Peyer's patch (tissue), 4 donors: ENCODE measurements around the gene GRID2. TPM values are rescaled to one million over a fixed set of nuclear protein-coding genes. Genes with fewer than 3 reads are reported as not detected.
"Not testable (repeated sequence)": the region's sequence is repeated elsewhere in the genome, so short reads cannot be mapped to it uniquely, and the experiment has no call there.

Experiments used
- DNase-seq, 3 donors: peaks; one replicate each; pipeline ENCODE4 v3.0.0-alpha.2; 2017 to 2019
- H3K27ac ChIP-seq, 4 donors: fragments of 200-600 bp; sonication (generic); one replicate each; pipeline ENCODE4 v1.5.1; 2016 to 2019
- H3K27me3 ChIP-seq, 2 donors: fragments of 200-600 bp; sonication (generic); one replicate each; pipeline ENCODE4 v1.5.1; 2019
- H3K36me3 ChIP-seq, 3 donors: fragments of 200-600 bp; sonication (generic); one replicate each; pipeline ENCODE4 v1.5.1; 2016 to 2019
- H3K4me1 ChIP-seq, 4 donors: fragments of 200-600 bp; sonication (generic); one replicate each; pipeline ENCODE4 v1.5.1; 2016 to 2019
- H3K4me3 ChIP-seq, 4 donors: fragments of 200-600 bp; sonication (generic); 1 replicate in 3 of 4; 2 replicates in 1 of 4; pipeline ENCODE4 v1.5.1; 2016 to 2019; ENCODE audit warnings: mild to moderate bottlenecking in 1 of 4
- H3K9me3 ChIP-seq, 4 donors: fragments of 200-600 bp; sonication (generic); one replicate each; pipeline ENCODE4 v1.5.1; 2016 to 2019; ENCODE audit warnings: mild to moderate bottlenecking in 1 of 4
- CTCF ChIP-seq, 6 experiments: fragments of 450-650 bp in 4 of 6; fragments of 200-600 bp in 2 of 6; sonication (generic) in 1 of 6; IDR thresholded peaks; one replicate each; pipeline ENCODE4 v1.5.1; 2017 to 2019; ENCODE audit warnings: antibody characterized with exemption in 6 of 6, mild to moderate bottlenecking in 3 of 6, moderate library complexity in 1 of 6
- POLR2A ChIP-seq, 2 donors: fragments of 450-650 bp; IDR thresholded peaks; one replicate each; pipeline ENCODE4 v1.5.1; 2017; ENCODE audit warnings: antibody characterized with exemption in 2 of 2, mild to moderate bottlenecking in 2 of 2, moderate library complexity in 2 of 2
- total RNA-seq, 4 donors: library from RNA; depleted of rRNA; stranded (reverse); fragments of >200 nt; gene quantifications; one replicate each; pipeline ENCODE4 v1.1.0, GENCODE V29; 2016

The GRID2 gene
- total RNA-seq, 4 donors from 2014 or later, result 0.54 TPM; not detected in 3

DNA sequence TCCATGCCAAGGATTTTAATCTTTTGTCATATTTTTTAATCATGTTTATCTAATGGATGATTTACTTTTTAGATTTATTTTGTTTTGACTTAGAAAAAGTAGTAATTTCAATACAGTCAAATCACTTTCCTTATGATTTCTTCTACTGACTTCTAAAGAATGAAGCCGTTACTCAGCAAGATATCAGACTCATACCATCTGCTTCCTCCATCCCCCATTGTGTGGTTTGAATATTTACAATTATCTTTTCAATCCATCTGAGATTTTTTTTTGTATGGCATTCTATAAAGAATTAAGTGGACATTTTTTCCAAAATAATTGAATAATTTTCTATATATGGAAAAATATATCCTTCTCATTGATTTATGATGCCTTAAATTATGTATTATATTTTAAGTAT lies 959.4 kb downstream of the GRID2 start:
- no peaks in the 10 kb centered on the region for H3K27me3 ChIP-seq
- no peak for DNase-seq
- TF ChIP-seq POLR2A (IDR thresholded peaks at IDR 0.05) (no peak), CTCF (IDR thresholded peaks at IDR 0.05) (no peak)
- H3K4me1 ChIP-seq, result no peaks in the 10 kb centered on the region
- no peaks in the 10 kb centered on the region for H3K36me3 ChIP-seq
- no peak overlapping the region for H3K4me3 ChIP-seq
- no peak overlapping the region for H3K27ac ChIP-seq
- no peaks in the 10 kb centered on the region for H3K9me3 ChIP-seq

DNA sequence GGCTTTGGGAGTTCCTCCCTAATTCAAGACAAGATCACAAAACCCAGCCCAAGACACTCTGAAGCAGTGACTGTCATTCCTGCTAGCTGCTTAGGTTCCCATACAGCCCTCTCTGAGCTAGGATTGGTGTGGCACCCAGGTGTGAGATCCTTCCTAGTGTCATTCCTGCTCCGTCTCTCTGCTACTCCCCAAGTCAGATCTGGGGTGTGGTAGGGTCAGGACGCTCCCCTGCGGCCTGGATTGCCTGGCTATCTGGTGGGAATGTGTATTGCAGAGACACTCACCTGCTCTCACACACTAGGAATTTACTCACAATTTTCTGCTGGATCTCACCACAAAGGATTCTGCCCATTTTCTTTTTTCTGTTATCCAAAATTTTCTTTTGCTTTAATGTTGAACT lies 964.0 kb downstream of the GRID2 start:
- DNase-seq, result no peak
- no peaks in the 10 kb centered on the region for H3K9me3 ChIP-seq
- no peak overlapping the region for H3K27ac ChIP-seq
- no peak for TF ChIP-seq POLR2A (IDR thresholded peaks at IDR 0.05)
- no peak for TF ChIP-seq CTCF (IDR thresholded peaks at IDR 0.05)
- H3K27me3 ChIP-seq, result no peaks in the 10 kb centered on the region
- H3K4me1 ChIP-seq, result no peaks in the 10 kb centered on the region
- no peak overlapping the region for H3K4me3 ChIP-seq
- H3K36me3 ChIP-seq, result no peaks in the 10 kb centered on the region

DNA sequence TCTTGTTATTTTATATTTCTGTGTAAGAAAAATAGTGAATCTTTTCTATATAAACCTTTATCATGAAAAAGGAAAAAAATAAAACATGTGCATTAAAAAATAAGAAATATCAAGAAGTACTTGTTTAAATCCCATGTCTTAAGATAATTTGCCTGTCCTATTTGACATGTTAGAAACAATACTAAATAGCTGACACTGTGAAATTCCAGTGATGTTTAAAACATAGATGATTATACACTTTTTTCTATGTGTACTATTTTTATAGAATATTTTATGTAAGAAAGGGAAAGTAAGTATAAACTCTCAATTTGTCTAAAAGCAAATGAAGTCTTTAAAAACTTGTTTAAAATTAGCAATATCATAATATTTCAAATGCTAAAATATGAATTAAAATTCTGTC lies 981.6 kb downstream of the GRID2 start:
- DNase-seq, result no peak
- TF ChIP-seq CTCF (IDR thresholded peaks at IDR 0.05) (no peak), POLR2A (IDR thresholded peaks at IDR 0.05) (no peak)
- no peak overlapping the region for H3K27ac ChIP-seq

DNA sequence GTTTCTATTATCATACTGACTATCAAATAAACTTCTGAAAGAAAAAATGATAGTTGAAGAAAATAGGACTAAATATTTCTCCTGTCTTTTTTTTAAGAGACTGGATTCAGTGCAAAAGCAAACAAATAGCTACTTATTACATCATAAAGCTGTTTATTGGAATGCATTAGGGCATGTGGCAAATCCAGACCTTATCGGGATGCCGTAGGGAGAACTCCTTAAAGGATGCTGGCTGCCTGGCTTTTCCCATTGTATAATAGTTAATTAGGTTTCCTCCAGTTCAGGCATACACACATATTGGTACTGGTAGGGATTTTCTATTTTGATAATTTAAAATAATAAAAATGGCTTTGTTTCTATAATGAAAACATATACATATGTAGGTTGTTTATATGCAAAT lies 985.5 kb downstream of the GRID2 start:
- H3K9me3 ChIP-seq, result no peaks in the 10 kb centered on the region
- no peak for DNase-seq
- no peaks in the 10 kb centered on the region for H3K27me3 ChIP-seq
- no peak overlapping the region for H3K4me3 ChIP-seq
- H3K27ac ChIP-seq, result no peak overlapping the region
- TF ChIP-seq POLR2A (IDR thresholded peaks at IDR 0.05) (no peak), CTCF (IDR thresholded peaks at IDR 0.05) (no peak)
- H3K36me3 ChIP-seq, result no peaks in the 10 kb centered on the region
- H3K4me1 ChIP-seq, result no peaks in the 10 kb centered on the region

More for the DNA sequence above, 981.6 kb downstream of the GRID2 start:
- H3K27me3 ChIP-seq, result no peaks in the 10 kb centered on the region
- H3K4me3 ChIP-seq, result no peak overlapping the region
- no peaks in the 10 kb centered on the region for H3K9me3 ChIP-seq
- no peaks in the 10 kb centered on the region for H3K36me3 ChIP-seq
- no peaks in the 10 kb centered on the region for H3K4me1 ChIP-seq

GRCh38 chr4:93289831-93290230 lies 986.1 kb downstream of the GRID2 start:
- H3K9me3 ChIP-seq, result no peaks in the 10 kb centered on the region
- no peak for TF ChIP-seq CTCF (IDR thresholded peaks at IDR 0.05)
- TF ChIP-seq POLR2A (IDR thresholded peaks at IDR 0.05), result no peak
- H3K27me3 ChIP-seq, result no peaks in the 10 kb centered on the region
- no peak overlapping the region for H3K27ac ChIP-seq
- no peak overlapping the region for H3K4me3 ChIP-seq
- H3K4me1 ChIP-seq, result no peaks in the 10 kb centered on the region
- no peak for DNase-seq
- no peaks in the 10 kb centered on the region for H3K36me3 ChIP-seq

DNA sequence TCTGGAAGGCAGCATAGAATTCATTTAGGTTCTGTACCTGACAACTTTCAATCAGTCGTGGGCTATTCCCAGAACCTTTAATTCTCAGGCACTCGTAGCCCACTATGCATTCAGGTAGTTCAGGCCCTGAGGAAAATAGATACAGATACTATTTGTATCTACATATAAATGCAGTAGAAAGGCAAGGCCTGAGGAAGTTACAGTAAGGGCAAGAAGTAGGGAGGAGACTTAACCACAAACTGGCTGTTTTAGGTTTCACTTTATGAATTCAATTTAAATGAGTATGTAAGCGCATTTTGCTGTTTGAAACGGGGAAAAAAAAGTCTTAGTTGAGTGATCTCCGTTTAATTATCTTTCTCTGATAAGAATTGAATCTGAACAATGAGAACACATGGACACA lies 995.4 kb downstream of the GRID2 start:
- no peaks in the 10 kb centered on the region for H3K36me3 ChIP-seq
- no peak overlapping the region for H3K4me3 ChIP-seq
- no peaks in the 10 kb centered on the region for H3K27me3 ChIP-seq
- no peak overlapping the region for H3K27ac ChIP-seq
- H3K4me1 ChIP-seq, result no peaks in the 10 kb centered on the region
- no peak for TF ChIP-seq CTCF (IDR thresholded peaks at IDR 0.05)
- no peak for TF ChIP-seq POLR2A (IDR thresholded peaks at IDR 0.05)
- no peak for DNase-seq
- no peaks in the 10 kb centered on the region for H3K9me3 ChIP-seq

DNA sequence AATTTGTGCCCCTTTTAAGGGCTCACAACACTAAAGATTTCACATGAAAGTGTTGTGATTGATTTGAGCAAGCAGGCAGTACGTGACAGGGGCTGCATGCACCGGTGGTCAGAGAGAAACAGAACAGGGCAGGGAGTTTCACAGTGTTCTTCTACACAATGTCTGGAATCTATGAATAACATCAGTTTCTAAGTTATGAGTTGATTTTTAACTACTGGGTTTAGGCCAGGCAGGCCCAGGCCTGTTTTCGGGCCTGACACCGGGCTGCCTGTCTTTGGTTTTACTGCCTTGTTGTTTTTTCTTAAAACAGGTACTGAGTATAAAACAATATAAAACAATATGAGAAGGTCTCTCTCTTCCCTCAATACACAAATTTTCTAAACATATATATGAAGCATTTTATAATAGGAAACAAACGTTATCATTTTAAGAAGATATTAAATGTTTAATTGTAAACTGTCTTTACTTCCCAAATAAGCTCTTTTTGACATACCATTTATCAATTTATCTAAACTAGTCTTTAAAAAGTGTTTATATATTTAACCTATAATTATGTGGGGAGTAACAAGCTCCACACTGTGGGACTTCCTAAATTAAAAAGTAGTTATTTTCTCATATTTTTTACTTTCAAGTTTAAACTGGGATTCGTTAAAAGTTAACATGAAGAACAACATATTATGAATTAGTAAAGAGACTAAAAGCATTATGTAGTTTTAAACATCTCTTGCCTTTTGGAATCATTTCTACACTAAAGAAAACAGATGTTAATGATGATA lies 997.2 kb downstream of the GRID2 start:
- not testable (repeated sequence) for H3K27ac ChIP-seq, H3K4me1 ChIP-seq, DNase-seq, H3K4me3 ChIP-seq, H3K27me3 ChIP-seq, H3K36me3 ChIP-seq, H3K9me3 ChIP-seq
